Panc1 (cell line): ENCODE results near the gene EXT2.

Experiments used
- SIN3A ChIP-seq: IDR thresholded peaks from 2 replicates; pipeline ENCODE4 v1.6.1; 2012; ENCODE audit warnings: low read depth, mild to moderate bottlenecking, low read length, moderate library complexity, borderline replicate concordance; ENCODE audit not compliant: insufficient read depth
- TCF7L2 ChIP-seq: IDR thresholded peaks from 2 replicates; pipeline ENCODE4 v1.6.1; 2011; ENCODE audit warnings: mild to moderate bottlenecking, low read depth, low read length, inconsistent platforms
- TF ChIP-seq, protein P1 (sequence below): fragments of 450-650 bp; IDR thresholded peaks from 2 replicates; pipeline ENCODE4 v1.5.1; 2017; ENCODE audit warnings: mild to moderate bottlenecking
- TF ChIP-seq, protein P2 (sequence below), 2 experiments: IDR thresholded peaks; 2 replicates each; pipeline ENCODE4 v1.6.1; 2011 to 2012; ENCODE audit warnings: low read depth in 2 of 2, control low read depth in 1 of 2, low read length in 1 of 2, mild to moderate bottlenecking in 1 of 2, moderate library complexity in 1 of 2; ENCODE audit not compliant: insufficient read depth in 1 of 2

- TF ChIP-seq, protein P1, sequence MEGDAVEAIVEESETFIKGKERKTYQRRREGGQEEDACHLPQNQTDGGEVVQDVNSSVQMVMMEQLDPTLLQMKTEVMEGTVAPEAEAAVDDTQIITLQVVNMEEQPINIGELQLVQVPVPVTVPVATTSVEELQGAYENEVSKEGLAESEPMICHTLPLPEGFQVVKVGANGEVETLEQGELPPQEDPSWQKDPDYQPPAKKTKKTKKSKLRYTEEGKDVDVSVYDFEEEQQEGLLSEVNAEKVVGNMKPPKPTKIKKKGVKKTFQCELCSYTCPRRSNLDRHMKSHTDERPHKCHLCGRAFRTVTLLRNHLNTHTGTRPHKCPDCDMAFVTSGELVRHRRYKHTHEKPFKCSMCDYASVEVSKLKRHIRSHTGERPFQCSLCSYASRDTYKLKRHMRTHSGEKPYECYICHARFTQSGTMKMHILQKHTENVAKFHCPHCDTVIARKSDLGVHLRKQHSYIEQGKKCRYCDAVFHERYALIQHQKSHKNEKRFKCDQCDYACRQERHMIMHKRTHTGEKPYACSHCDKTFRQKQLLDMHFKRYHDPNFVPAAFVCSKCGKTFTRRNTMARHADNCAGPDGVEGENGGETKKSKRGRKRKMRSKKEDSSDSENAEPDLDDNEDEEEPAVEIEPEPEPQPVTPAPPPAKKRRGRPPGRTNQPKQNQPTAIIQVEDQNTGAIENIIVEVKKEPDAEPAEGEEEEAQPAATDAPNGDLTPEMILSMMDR, result no peak
- TF ChIP-seq TCF7L2 (no peak), SIN3A (no peak)
- TF ChIP-seq, protein P2, sequence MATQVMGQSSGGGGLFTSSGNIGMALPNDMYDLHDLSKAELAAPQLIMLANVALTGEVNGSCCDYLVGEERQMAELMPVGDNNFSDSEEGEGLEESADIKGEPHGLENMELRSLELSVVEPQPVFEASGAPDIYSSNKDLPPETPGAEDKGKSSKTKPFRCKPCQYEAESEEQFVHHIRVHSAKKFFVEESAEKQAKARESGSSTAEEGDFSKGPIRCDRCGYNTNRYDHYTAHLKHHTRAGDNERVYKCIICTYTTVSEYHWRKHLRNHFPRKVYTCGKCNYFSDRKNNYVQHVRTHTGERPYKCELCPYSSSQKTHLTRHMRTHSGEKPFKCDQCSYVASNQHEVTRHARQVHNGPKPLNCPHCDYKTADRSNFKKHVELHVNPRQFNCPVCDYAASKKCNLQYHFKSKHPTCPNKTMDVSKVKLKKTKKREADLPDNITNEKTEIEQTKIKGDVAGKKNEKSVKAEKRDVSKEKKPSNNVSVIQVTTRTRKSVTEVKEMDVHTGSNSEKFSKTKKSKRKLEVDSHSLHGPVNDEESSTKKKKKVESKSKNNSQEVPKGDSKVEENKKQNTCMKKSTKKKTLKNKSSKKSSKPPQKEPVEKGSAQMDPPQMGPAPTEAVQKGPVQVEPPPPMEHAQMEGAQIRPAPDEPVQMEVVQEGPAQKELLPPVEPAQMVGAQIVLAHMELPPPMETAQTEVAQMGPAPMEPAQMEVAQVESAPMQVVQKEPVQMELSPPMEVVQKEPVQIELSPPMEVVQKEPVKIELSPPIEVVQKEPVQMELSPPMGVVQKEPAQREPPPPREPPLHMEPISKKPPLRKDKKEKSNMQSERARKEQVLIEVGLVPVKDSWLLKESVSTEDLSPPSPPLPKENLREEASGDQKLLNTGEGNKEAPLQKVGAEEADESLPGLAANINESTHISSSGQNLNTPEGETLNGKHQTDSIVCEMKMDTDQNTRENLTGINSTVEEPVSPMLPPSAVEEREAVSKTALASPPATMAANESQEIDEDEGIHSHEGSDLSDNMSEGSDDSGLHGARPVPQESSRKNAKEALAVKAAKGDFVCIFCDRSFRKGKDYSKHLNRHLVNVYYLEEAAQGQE (IDR thresholded peaks at IDR 0.05; ENCODE audit: insufficient read depth in 1 of 2, low read depth in 2 of 2, low read length in 1 of 2), result no peak
Measured at GRCh38 chr11:44290208-44290607, 194.7 kb downstream of the EXT2 start.
